Measurements from ENCODE around the gene BCORL1. TPM values are rescaled to one million over a fixed set of nuclear protein-coding genes. Genes with fewer than 3 reads are reported as not detected.

Gene BCORL1
- total RNA-seq, 1 experiment from 2014 or later: 30.8 TPM

DNA sequence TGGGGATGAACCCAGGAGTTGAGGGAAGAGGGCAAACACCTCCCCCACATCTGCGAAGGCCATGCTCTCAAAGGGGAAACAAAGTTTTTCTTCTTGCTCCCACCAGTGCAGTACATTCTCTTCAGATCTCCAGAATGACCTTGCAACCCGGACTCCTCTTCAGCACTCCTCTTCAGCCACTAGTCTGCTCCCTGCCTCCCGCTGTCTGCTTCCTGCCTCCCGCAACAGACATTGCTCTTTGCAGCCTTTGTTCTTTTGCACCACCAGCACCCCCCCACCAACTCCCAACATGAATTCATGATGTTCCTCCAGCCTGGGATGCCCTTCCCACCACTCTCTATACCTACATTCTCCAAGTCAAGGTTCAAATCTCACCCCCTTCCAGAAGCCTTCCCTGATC is 44.4 kb upstream of the BCORL1 start (continued):
- TF ChIP-seq REST (IDR thresholded peaks at IDR 0.05; ENCODE audit: low read depth) (no peak), CEBPB (IDR thresholded peaks at IDR 0.05; ENCODE audit: low read depth) (no peak), RAD21 (IDR thresholded peaks at IDR 0.05; ENCODE audit: low read depth) (no peak), JUND (IDR thresholded peaks at IDR 0.05) (no peak)

GRCh38 chrX:129939986-129940385 is 42.4 kb upstream of the BCORL1 start:
- Histone ChIP-seq H3K36me3 (ENCODE audit: control insufficient read depth in 1 of 2, insufficient read depth in 2 of 2, low read length in 2 of 2) (no peaks in the 10 kb centered on the region), H3K79me2 (ENCODE audit: insufficient read depth, low read length) (no peaks in the 10 kb centered on the region), H3K27me3 (ENCODE audit: insufficient read depth, low read length) (no peaks in the 10 kb centered on the region), H3K9me3 (ENCODE audit: control insufficient read depth in 1 of 2, insufficient read depth in 1 of 2, low read depth in 1 of 2, low read length in 2 of 2) (no peaks in the 10 kb centered on the region), H3K27ac (ENCODE audit: low read depth, low read length) (no peak overlapping the region), H4K20me1 (ENCODE audit: insufficient read depth) (no peaks in the 10 kb centered on the region), H3K4me2 (ENCODE audit: low read length) (no peak overlapping the region), H2AFZ (ENCODE audit: low read depth, low read length, poor library complexity, severe bottlenecking) (no peak overlapping the region), H3K4me1 (ENCODE audit: control insufficient read depth in 1 of 2, insufficient read depth in 2 of 2, low read length in 2 of 2) (no peaks in the 10 kb centered on the region), H3K9ac (ENCODE audit: low read length) (no peak overlapping the region), H3K4me3 (replicated peaks in 1 of 2; ENCODE audit: low read depth in 1 of 2, low read length in 2 of 2) (no peak overlapping the region), H3K9me2 (ENCODE audit: insufficient read depth) (no peaks in the 10 kb centered on the region)
- no TSS peak for BruUV-seq (replicated peaks)
- no peak for DNase-seq (ENCODE audit: low read depth, low spot score)
- intact Hi-C loops (cut with micrococcal nuclease): no loop called here
- ChIA-PET RAD21 (ENCODE audit: low non-redundant PET in 1 of 2, low total read pairs in 2 of 2, uncharacterized antibody in 2 of 2, unreplicated experiment in 2 of 2) (no interaction called here), POLR2A (no interaction called here), CTCF (no interaction called here)
- no peak for TF ChIP-seq SRF (IDR thresholded peaks at IDR 0.05; ENCODE audit: low read depth)
- no peak for TF ChIP-seq EZH2 (IDR thresholded peaks at IDR 0.05)
- no peak for TF ChIP-seq CEBPB (IDR thresholded peaks at IDR 0.05; ENCODE audit: low read depth)
- TF ChIP-seq JUND (IDR thresholded peaks at IDR 0.05): no peak
- no peak for TF ChIP-seq ATF3 (IDR thresholded peaks at IDR 0.05)
- TF ChIP-seq FOSL1 (IDR thresholded peaks at IDR 0.05; ENCODE audit: low read depth): no peak
- TF ChIP-seq ELF1 (IDR thresholded peaks at IDR 0.05; ENCODE audit: borderline replicate concordance, low read depth): no peak
- no peak for TF ChIP-seq TCF7L2 (IDR thresholded peaks at IDR 0.05; ENCODE audit: borderline replicate concordance, extremely low read depth, insufficient read depth, insufficient read length)
- no peak for TF ChIP-seq RAD21 (IDR thresholded peaks at IDR 0.05; ENCODE audit: low read depth)
- ATAC-seq: no peak
